G401.6 (cell line): ENCODE results near the gene ZNF780B.
A peak's percentile ranks its signal among the peaks of the same experiment; 100 is the strongest.
"Not testable (repeated sequence)": the region's sequence is repeated elsewhere in the genome, so short reads cannot be mapped to it uniquely, and the experiment has no call there.

Experiments used
- FAIRE-seq: peaks from 2 replicates; lab custom pipeline; 2012; peaks lifted over from hg19 to GRCh38; lab: Jason Lieb, UNC

ZNF780B gene

GRCh38 chr19:40055832-40056504, at the start of gene ZNF780B:
TSS of gene ZNF780B (minus strand) at chr19:40056231. CDS start at chr19:40050332, 5,899 bp downstream.
- FAIRE-seq: peak; percentile 79

- FAIRE-seq: no peak
Observed at GRCh38 chr19:40104754-40105153, 48.7 kb upstream of the ZNF780B start.

GRCh38 chr19:40103600-40103999, 47.6 kb upstream of the ZNF780B start:
- FAIRE-seq: no peak

GRCh38 chr19:40101813-40102212, 45.8 kb upstream of the ZNF780B start:
- no peak for FAIRE-seq

- no peak for FAIRE-seq
Observed at GRCh38 chr19:40093416-40093815, 37.4 kb upstream of the ZNF780B start.

- FAIRE-seq: no peak
Observed at GRCh38 chr19:40091205-40092129, 35.4 kb upstream of the ZNF780B start.

GRCh38 chr19:40090241-40091204, 34.5 kb upstream of the ZNF780B start, which contains the start of gene ZNF780A:
TSS of gene ZNF780A (minus strand) at chr19:40090943. CDS start at chr19:40084753, 6,190 bp downstream.
- FAIRE-seq: peak; percentile 13

- no peak for FAIRE-seq
Observed at GRCh38 chr19:40089462-40089861, 33.4 kb upstream of the ZNF780B start.

GRCh38 chr19:40088299-40089047, 32.4 kb upstream of the ZNF780B start:
- FAIRE-seq: no peak

GRCh38 chr19:40084948-40085347, 28.9 kb upstream of the ZNF780B start:
- no peak for FAIRE-seq

GRCh38 chr19:40081411-40081810, 25.4 kb upstream of the ZNF780B start:
- FAIRE-seq: no peak

GRCh38 chr19:40080289-40080688, 24.3 kb upstream of the ZNF780B start:
- FAIRE-seq: no peak

- FAIRE-seq: no peak
Observed at GRCh38 chr19:40078377-40078776, 22.3 kb upstream of the ZNF780B start.

- peak; percentile 60 for FAIRE-seq
Observed at GRCh38 chr19:40070058-40070457, 14.0 kb upstream of the ZNF780B start.

- no peak for FAIRE-seq
Observed at GRCh38 chr19:40059624-40060023, 3.6 kb upstream of the ZNF780B start.

- no peak for FAIRE-seq
Observed at GRCh38 chr19:40057166-40057565, 1.1 kb upstream of the ZNF780B start.

- no peak for FAIRE-seq
Observed at GRCh38 chr19:40056505-40056904, 474 bp upstream of the ZNF780B start.

- FAIRE-seq: no peak
Observed at GRCh38 chr19:40055049-40055448, 982 bp downstream of the ZNF780B start.

- no peak for FAIRE-seq
Observed at GRCh38 chr19:40054632-40055031, 1.4 kb downstream of the ZNF780B start.

- no peak for FAIRE-seq
Observed at GRCh38 chr19:40053491-40053890, 2.5 kb downstream of the ZNF780B start.

- not testable (repeated sequence) for FAIRE-seq
Observed at GRCh38 chr19:40041718-40042117, 14.3 kb downstream of the ZNF780B start.
